ENCODE results near the gene MYF5. TPM values are rescaled to one million over a fixed set of nuclear protein-coding genes. Genes with fewer than 3 reads are reported as not detected.

MYF5 gene
- total RNA-seq, 1 experiment from 2014 or later, result not detected

- CTCF ChIA-PET, result no interaction called here
These were observed 50.2 kb downstream of the MYF5 start for GRCh38 chr12:80766897-80767296.

More at GRCh38 chr12:80766897-80767296, 50.2 kb downstream of the MYF5 start:
- H3K4me2 ChIP-seq, result no peak overlapping the region
- no peak overlapping the region for H2AFZ ChIP-seq
- intact Hi-C loops (cut with micrococcal nuclease; ENCODE audit: unreplicated experiment), result no loop called here
- H3F3A ChIP-seq (ENCODE audit: insufficient read depth, low read depth), result no peaks in the 10 kb centered on the region
- no peaks in the 10 kb centered on the region for H4K20me1 ChIP-seq (ENCODE audit: insufficient read depth)
- no TSS peak for BruUV-seq (replicated peaks)
- POLR2A ChIA-PET (ENCODE audit: unreplicated experiment), result interaction anchor here (0.6 kb wide), 1 partner anchor 1322 kb away, joined by 3 read pairs; no protein-coding TSS in a partner anchor
- H3K79me2 ChIP-seq (ENCODE audit: low read depth), result no peaks in the 10 kb centered on the region
- H3K9me3 ChIP-seq (ENCODE audit: insufficient read depth, low read depth), result no peaks in the 10 kb centered on the region
- H3K9me2 ChIP-seq (ENCODE audit: insufficient read depth), result no peaks in the 10 kb centered on the region
- no peaks in the 10 kb centered on the region for H3K27me3 ChIP-seq (ENCODE audit: insufficient read depth, low read depth)
- no peaks in the 10 kb centered on the region for H3K36me3 ChIP-seq (ENCODE audit: low read depth)
- no peak overlapping the region for H3K27ac ChIP-seq
- TF ChIP-seq CTCF (conservative IDR thresholded peaks at IDR 0.05) (no peak), EZH2 (IDR thresholded peaks at IDR 0.05; ENCODE audit: low read depth) (no peak)
- no peak for DNase-seq
- no peak overlapping the region for H3K4me3 ChIP-seq
- H3K4me1 ChIP-seq (replicated peaks; ENCODE audit: insufficient read depth), result no peaks in the 10 kb centered on the region

Other genes with a start within 250 kb of the MYF5 start
- not detected in 2 replicates for gene MYF6, start 9.3 kb upstream of the MYF5 start, total RNA-seq (2021)
- not detected in 2 replicates for gene LIN7A, start 221.0 kb downstream of the MYF5 start, total RNA-seq (2021)